ENCODE data around the gene BOD1.

Gene BOD1

DNA sequence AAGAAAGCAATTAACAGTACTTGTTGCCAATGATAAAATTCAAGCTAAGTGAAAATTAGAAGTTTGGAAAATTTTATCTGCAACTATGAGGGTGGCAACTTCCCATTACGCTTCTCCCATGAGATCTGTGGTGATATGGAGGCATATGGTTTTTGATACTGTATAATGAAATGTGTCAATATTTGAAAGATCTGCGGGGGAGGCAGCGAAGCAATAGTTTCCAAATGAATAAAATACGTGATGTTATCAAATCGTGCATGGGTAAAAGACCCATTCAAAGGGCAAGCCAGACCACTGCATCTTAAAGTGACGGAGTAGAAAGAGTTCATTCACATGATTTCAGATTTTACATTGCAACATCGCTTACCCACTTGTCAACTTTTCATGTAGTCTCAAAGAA, 20.9 kb upstream of the BOD1 start:
- Histone ChIP-seq H3K27me3 (ENCODE audit: control insufficient read depth, insufficient read depth, low read length) (peaks cover 39% of the 10 kb centered on the region), H3K4me2 (ENCODE audit: low read length) (no peak overlapping the region), H3K4me1 (ENCODE audit: control insufficient read depth, insufficient read depth, low read length) (no peaks in the 10 kb centered on the region), H3K9me3 (replicated peaks; ENCODE audit: low read length) (no peaks in the 10 kb centered on the region), H3K9ac (ENCODE audit: low read depth, low read length) (no peak overlapping the region), H3K4me3 (ENCODE audit: low read length) (no peak overlapping the region), H3K36me3 (ENCODE audit: insufficient read depth, low read length) (no peaks in the 10 kb centered on the region)

GRCh38 chr5:173634465-173634983, 18.1 kb upstream of the BOD1 start:
- Histone ChIP-seq H3K9me3 (replicated peaks; ENCODE audit: low read length) (no peaks in the 10 kb centered on the region), H3K4me3 (ENCODE audit: low read length) (no peak overlapping the region), H3K36me3 (ENCODE audit: insufficient read depth, low read length) (no peaks in the 10 kb centered on the region), H3K4me1 (ENCODE audit: control insufficient read depth, insufficient read depth, low read length) (no peaks in the 10 kb centered on the region), H3K4me2 (ENCODE audit: low read length) (no peak overlapping the region), H3K27me3 (ENCODE audit: control insufficient read depth, insufficient read depth, low read length) (peaks cover 41% of the 10 kb centered on the region), H3K9ac (ENCODE audit: low read depth, low read length) (no peak overlapping the region)

- Histone ChIP-seq H3K9me3 (replicated peaks; ENCODE audit: low read length) (no peaks in the 10 kb centered on the region), H3K4me3 (ENCODE audit: low read length) (no peak overlapping the region), H3K36me3 (ENCODE audit: insufficient read depth, low read length) (no peaks in the 10 kb centered on the region), H3K27me3 (ENCODE audit: control insufficient read depth, insufficient read depth, low read length) (peaks cover 50% of the 10 kb centered on the region), H3K4me2 (ENCODE audit: low read length) (no peak overlapping the region), H3K9ac (ENCODE audit: low read depth, low read length) (no peak overlapping the region), H3K4me1 (ENCODE audit: control insufficient read depth, insufficient read depth, low read length) (no peaks in the 10 kb centered on the region)
Observed at GRCh38 chr5:173633304-173633703, 16.9 kb upstream of the BOD1 start.

DNA sequence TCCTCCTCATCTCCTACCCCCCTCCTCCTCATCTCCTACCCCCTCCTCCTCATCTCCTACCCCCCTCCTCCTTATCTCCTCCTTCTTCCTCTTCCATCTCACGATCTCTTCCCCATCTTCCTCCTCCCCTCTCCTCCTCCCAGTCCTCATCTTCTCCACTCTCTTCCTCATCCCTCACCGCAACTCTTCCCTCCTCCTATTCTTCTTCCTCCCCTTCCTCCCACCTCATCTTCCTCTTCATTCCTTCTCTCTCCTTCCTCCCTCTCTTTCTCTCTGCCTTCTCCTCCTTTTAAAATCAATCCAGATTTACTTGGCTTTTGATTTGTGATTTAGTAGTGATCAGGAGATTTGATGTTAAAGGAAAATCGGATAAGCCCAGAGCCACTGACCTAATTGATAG, 15.0 kb upstream of the BOD1 start:
- H3K9me3 ChIP-seq (replicated peaks; ENCODE audit: low read length), result no peaks in the 10 kb centered on the region
- no peak overlapping the region for H3K9ac ChIP-seq (ENCODE audit: low read depth, low read length)
- no peak overlapping the region for H3K4me2 ChIP-seq (ENCODE audit: low read length)
- H3K4me1 ChIP-seq (ENCODE audit: control insufficient read depth, insufficient read depth, low read length), result no peaks in the 10 kb centered on the region
- peaks cover 58% of the 10 kb centered on the region for H3K27me3 ChIP-seq (ENCODE audit: control insufficient read depth, insufficient read depth, low read length)
- H3K36me3 ChIP-seq (ENCODE audit: insufficient read depth, low read length), result no peaks in the 10 kb centered on the region
- no peak overlapping the region for H3K4me3 ChIP-seq (ENCODE audit: low read length)

GRCh38 chr5:173630724-173631365, 14.4 kb upstream of the BOD1 start:
- Histone ChIP-seq H3K4me1 (ENCODE audit: control insufficient read depth, insufficient read depth, low read length) (peaks cover under 1% of the 10 kb centered on the region), H3K9ac (ENCODE audit: low read depth, low read length) (no peak overlapping the region), H3K9me3 (replicated peaks; ENCODE audit: low read length) (no peaks in the 10 kb centered on the region), H3K27me3 (ENCODE audit: control insufficient read depth, insufficient read depth, low read length) (peaks cover 62% of the 10 kb centered on the region), H3K36me3 (ENCODE audit: insufficient read depth, low read length) (no peaks in the 10 kb centered on the region), H3K4me2 (ENCODE audit: low read length) (no peak overlapping the region), H3K4me3 (ENCODE audit: low read length) (no peak overlapping the region)

DNA sequence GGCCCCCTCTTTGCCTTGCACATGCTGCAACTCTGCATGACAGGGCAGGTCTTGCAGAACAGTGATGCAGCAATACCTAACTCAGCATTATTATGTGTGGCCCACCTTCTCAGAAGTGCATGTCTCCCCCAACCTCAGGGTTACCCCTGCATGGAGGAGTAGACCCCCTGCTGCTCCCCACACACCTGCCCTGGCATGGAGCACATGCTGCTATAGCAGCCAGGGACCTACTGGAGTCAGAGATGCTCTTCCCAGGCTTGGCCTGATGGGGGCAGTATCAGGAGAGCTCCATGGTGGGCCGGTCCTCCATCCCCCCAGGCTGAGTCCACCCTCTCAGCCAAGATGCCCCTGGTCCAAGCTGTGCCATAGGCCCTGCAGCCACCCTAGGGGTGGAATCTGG, 13.2 kb upstream of the BOD1 start:
- Histone ChIP-seq H3K4me2 (ENCODE audit: low read length) (no peak overlapping the region), H3K4me1 (ENCODE audit: control insufficient read depth, insufficient read depth, low read length) (peaks cover 10% of the 10 kb centered on the region), H3K9ac (ENCODE audit: low read depth, low read length) (no peak overlapping the region), H3K4me3 (ENCODE audit: low read length) (no peak overlapping the region), H3K36me3 (ENCODE audit: insufficient read depth, low read length) (no peaks in the 10 kb centered on the region), H3K9me3 (replicated peaks; ENCODE audit: low read length) (no peaks in the 10 kb centered on the region), H3K27me3 (ENCODE audit: control insufficient read depth, insufficient read depth, low read length) (peaks cover 62% of the 10 kb centered on the region)

- Histone ChIP-seq H3K4me3 (ENCODE audit: low read length) (no peak overlapping the region), H3K4me1 (ENCODE audit: control insufficient read depth, insufficient read depth, low read length) (peaks cover 10% of the 10 kb centered on the region), H3K36me3 (ENCODE audit: insufficient read depth, low read length) (no peaks in the 10 kb centered on the region), H3K9me3 (replicated peaks; ENCODE audit: low read length) (no peaks in the 10 kb centered on the region), H3K9ac (ENCODE audit: low read depth, low read length) (no peak overlapping the region), H3K4me2 (ENCODE audit: low read length) (no peak overlapping the region), H3K27me3 (ENCODE audit: control insufficient read depth, insufficient read depth, low read length) (peaks cover 59% of the 10 kb centered on the region)
Observed at GRCh38 chr5:173628501-173628900, 12.1 kb upstream of the BOD1 start.

DNA sequence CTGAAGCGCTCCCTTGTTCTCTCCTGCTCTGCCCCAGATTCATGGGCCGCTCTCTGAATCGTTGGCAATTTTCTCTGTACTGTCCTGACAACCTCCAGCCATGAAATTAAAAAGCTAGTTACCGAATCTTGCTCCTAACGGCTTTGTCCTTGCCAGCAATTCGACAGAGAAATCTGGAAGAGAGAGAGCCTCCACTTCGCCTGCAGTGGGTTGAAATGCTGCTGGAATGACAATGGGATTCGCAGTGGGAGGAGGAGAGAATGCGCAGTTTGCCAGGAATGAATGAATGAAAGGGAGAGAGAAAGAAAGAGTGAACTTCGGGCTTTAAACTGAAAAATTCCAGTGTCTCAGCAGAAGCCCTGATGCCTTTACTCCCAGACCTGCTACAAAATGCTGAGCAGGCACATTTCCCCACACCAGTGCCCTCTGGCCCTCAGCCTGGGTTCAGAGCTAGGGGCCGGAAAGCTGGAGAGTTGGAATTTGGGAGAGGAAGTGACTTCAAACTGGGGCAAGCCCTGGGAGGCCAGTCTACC, 11.5 kb upstream of the BOD1 start:
- Histone ChIP-seq H3K27me3 (ENCODE audit: control insufficient read depth, insufficient read depth, low read length) (peaks cover 54% of the 10 kb centered on the region), H3K9ac (ENCODE audit: low read depth, low read length) (no peak overlapping the region), H3K4me3 (ENCODE audit: low read length) (no peak overlapping the region), H3K9me3 (replicated peaks; ENCODE audit: low read length) (no peaks in the 10 kb centered on the region), H3K4me2 (ENCODE audit: low read length) (peak overlapping the region; percentile 22), H3K4me1 (ENCODE audit: control insufficient read depth, insufficient read depth, low read length) (peaks cover 10% of the 10 kb centered on the region), H3K36me3 (ENCODE audit: insufficient read depth, low read length) (no peaks in the 10 kb centered on the region)

DNA sequence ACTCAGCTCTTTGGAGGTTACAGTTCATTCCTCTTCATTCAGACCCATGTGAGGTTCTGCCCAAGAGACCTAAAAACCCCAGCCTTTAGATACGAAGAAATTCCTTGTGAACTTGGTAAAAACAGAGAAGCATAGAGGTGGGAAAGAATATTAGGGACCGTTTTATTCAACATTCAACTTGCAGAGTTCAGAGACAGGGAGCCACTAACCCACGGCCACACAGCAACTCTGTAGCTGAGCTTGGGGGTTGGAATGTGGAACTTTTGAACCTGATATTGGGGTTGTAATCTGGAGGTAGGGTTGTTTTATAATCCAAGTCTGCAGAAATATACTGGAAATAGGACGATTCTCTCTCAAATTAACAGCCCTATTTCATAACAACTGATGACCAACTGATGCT, 10.8 kb upstream of the BOD1 start:
- Histone ChIP-seq H3K27me3 (ENCODE audit: control insufficient read depth, insufficient read depth, low read length) (peaks cover 47% of the 10 kb centered on the region), H3K9ac (ENCODE audit: low read depth, low read length) (no peak overlapping the region), H3K4me1 (ENCODE audit: control insufficient read depth, insufficient read depth, low read length) (peaks cover 10% of the 10 kb centered on the region), H3K9me3 (replicated peaks; ENCODE audit: low read length) (no peaks in the 10 kb centered on the region), H3K4me3 (ENCODE audit: low read length) (no peak overlapping the region), H3K4me2 (ENCODE audit: low read length) (no peak overlapping the region), H3K36me3 (ENCODE audit: insufficient read depth, low read length) (no peaks in the 10 kb centered on the region)

DNA sequence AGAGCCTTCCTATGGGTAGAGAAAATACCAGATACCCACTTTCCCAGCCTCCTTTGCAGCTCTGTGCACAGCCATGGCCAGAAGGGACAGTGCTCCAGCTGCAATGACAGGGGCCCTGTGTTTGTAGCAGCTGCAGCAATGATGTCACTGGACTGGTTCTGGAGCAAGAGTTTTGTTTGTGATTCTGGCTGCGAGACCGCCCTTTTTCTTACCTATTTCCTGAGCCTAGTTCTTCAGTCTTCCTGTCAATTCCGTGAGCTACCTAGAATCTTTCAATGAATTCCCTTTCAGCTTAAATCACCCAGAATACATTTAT, 10.0 kb upstream of the BOD1 start:
- Histone ChIP-seq H3K9ac (ENCODE audit: low read depth, low read length) (no peak overlapping the region), H3K9me3 (replicated peaks; ENCODE audit: low read length) (no peaks in the 10 kb centered on the region), H3K4me3 (ENCODE audit: low read length) (no peak overlapping the region), H3K36me3 (ENCODE audit: insufficient read depth, low read length) (no peaks in the 10 kb centered on the region), H3K27me3 (ENCODE audit: control insufficient read depth, insufficient read depth, low read length) (peaks cover 42% of the 10 kb centered on the region), H3K4me1 (ENCODE audit: control insufficient read depth, insufficient read depth, low read length) (peaks cover 10% of the 10 kb centered on the region), H3K4me2 (ENCODE audit: low read length) (no peak overlapping the region)

- H3K9me3 ChIP-seq (replicated peaks; ENCODE audit: low read length), result no peaks in the 10 kb centered on the region
- no peak overlapping the region for H3K9ac ChIP-seq (ENCODE audit: low read depth, low read length)
- peaks cover 41% of the 10 kb centered on the region for H3K27me3 ChIP-seq (ENCODE audit: control insufficient read depth, insufficient read depth, low read length)
Observed at GRCh38 chr5:173625673-173626504, 9.4 kb upstream of the BOD1 start.

More at GRCh38 chr5:173625673-173626504, 9.4 kb upstream of the BOD1 start:
- no peaks in the 10 kb centered on the region for H3K36me3 ChIP-seq (ENCODE audit: insufficient read depth, low read length)
- peaks cover 10% of the 10 kb centered on the region for H3K4me1 ChIP-seq (ENCODE audit: control insufficient read depth, insufficient read depth, low read length)
- peak overlapping the region; percentile 16 for H3K4me2 ChIP-seq (ENCODE audit: low read length)
- H3K4me3 ChIP-seq (ENCODE audit: low read length), result no peak overlapping the region

Data from skeletal muscle satellite cell (primary cell).